Measurements from ENCODE around the gene PLXDC1. TPM values are rescaled to one million over a fixed set of nuclear protein-coding genes. Genes with fewer than 3 reads are reported as not detected.
"Not testable (repeated sequence)": the region's sequence is repeated elsewhere in the genome, so short reads cannot be mapped to it uniquely, and the experiment has no call there.

PLXDC1 gene
- total and polyA plus RNA-seq, 12 donors: 7.3 to 21.3 (median 11.2) TPM

DNA sequence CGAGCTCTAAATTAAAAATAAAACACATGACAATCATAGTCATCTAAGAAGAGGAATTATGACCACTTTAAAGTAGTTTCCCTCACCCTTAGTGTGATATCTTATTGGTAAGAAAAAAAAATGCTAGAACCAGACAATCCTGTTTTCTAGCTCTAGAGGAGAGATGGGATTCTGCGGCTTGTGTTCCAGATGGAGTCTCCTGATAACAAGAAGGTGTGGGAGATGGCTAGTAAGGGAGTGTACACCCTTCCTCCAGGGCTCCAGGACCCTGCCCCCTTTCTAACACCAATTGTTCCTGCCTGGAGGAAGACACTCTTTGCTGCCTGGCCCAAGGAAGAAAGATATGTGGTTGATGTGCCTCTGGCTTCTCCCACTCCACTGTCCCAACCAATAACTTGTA lies 115.4 kb downstream of the PLXDC1 start:
- no peaks in the 10 kb centered on the region for H3K9me3 ChIP-seq
- no peaks in the 10 kb centered on the region for H3K36me3 ChIP-seq
- peaks cover 0 to 10% (median 2%) of the 10 kb centered on the region in 7 donors for H3K27me3 ChIP-seq
- H3K27ac ChIP-seq: no peak overlapping the region
- DNase-seq (no peak), ATAC-seq (no peak)
- TF ChIP-seq, protein P1, sequence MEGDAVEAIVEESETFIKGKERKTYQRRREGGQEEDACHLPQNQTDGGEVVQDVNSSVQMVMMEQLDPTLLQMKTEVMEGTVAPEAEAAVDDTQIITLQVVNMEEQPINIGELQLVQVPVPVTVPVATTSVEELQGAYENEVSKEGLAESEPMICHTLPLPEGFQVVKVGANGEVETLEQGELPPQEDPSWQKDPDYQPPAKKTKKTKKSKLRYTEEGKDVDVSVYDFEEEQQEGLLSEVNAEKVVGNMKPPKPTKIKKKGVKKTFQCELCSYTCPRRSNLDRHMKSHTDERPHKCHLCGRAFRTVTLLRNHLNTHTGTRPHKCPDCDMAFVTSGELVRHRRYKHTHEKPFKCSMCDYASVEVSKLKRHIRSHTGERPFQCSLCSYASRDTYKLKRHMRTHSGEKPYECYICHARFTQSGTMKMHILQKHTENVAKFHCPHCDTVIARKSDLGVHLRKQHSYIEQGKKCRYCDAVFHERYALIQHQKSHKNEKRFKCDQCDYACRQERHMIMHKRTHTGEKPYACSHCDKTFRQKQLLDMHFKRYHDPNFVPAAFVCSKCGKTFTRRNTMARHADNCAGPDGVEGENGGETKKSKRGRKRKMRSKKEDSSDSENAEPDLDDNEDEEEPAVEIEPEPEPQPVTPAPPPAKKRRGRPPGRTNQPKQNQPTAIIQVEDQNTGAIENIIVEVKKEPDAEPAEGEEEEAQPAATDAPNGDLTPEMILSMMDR (IDR thresholded peaks at IDR 0.05): no peak
- no peak overlapping the region for H3K4me3 ChIP-seq
- no peaks in the 10 kb centered on the region for H3K4me1 ChIP-seq
- WGBS, 2 donors: 66 to 69% methylated on average over 2 of the region's 2 CpGs
- intact Hi-C loops (cut with DNase I): no loop called here

DNA sequence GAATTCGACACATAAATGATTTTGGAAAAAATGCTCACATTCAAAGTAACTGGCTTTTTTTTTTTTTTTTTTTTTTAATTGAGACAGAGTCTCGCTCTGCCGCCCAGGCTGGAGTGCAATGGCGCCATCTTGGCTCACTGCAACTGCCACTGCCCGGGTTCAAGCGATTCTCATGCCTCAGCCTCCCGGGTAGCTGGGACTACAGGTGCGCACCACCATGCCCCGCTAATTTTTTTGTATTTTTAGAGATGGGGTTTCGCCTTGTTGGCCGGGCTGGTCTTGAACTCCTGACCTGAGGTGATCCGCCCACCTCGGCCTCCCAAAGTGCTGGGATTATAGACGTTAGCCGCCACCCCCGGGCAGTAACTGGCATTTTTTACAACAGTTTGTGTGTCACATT lies 115.9 kb downstream of the PLXDC1 start:
- H3K9me3 ChIP-seq; H3K36me3 ChIP-seq; H3K4me1 ChIP-seq; H3K27ac ChIP-seq; intact Hi-C loops (cut with DNase I); H3K27me3 ChIP-seq; DNase-seq; ATAC-seq; H3K4me3 ChIP-seq: not testable (repeated sequence)
- WGBS, 2 donors: 80 to 90% methylated on average over 16 of the region's 16 CpGs

DNA sequence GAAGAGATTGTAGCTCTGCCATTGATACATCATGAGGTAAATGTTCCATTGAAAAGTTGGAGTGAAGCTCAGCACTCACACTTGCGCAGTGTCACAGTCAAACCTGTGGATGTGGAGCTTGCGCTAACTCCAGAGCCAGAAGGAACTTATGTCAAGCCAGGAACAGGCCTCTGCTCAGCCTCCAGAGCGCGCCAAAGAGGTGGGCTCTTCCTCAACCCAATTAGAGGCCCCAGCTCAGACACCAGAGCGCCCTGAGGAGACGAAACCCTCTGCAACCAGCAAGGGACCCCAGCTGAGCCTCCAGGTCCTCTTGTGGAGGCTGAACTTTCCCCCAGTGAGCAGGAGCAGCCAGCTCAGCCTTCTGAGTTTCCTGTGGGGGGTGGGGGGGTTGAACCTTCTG lies 122.7 kb downstream of the PLXDC1 start:
- no peaks in the 10 kb centered on the region for H3K9me3 ChIP-seq
- peaks cover 0 to 20% (median 0%) of the 10 kb centered on the region in 7 donors for H3K27me3 ChIP-seq
- no peaks in the 10 kb centered on the region for H3K36me3 ChIP-seq
- intact Hi-C loops (cut with DNase I): loop anchor here in 3 of 10 donors (5.0 kb wide), 3 partner anchors 34 to 49 kb away; no protein-coding TSS in a partner anchor
- WGBS, 2 donors: 98 to 99% methylated on average over 6 of the region's 6 CpGs
- DNase-seq (no peak), ATAC-seq (no peak)
- H3K4me1 ChIP-seq: peaks cover 0 to 20% (median 6%) of the 10 kb centered on the region in 9 donors
- H3K27ac ChIP-seq: peak overlapping the region in 1 of 10 donors; percentile 21
- TF ChIP-seq, protein P1 (IDR thresholded peaks at IDR 0.05): no peak
- no peak overlapping the region for H3K4me3 ChIP-seq

DNA sequence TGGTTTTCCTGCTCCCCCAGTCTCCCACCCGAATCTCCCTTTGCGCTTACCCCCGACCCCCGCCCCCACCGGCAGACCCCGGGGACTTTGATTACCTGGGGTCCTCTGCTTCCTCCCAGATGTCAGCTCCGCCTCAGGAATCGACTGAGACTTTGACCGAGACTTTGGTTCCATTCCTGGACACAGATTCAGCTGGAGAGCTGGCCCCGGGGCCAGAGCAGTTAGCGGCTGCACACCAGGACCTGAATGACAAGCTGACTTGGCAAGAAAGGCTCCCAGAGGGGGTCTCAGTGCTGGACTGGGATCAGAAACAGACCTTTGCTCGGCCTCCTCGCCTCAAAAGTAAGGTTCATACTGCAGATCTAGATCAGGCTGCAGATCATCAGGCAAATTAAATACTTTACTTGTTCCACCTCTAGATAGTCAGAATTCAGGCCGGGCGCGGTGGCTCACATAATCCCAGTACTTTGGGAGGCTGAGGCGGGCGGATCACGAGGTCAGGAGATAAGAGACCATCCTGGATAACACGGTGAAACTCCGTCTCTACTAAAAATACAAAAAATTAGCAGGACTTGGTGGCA lies 123.9 kb downstream of the PLXDC1 start:
- DNase-seq: peak in 1 of 2 donors; percentile 18
- intact Hi-C loops (cut with DNase I): loop anchor here in 3 of 10 donors (5.0 kb wide), 3 partner anchors 35 to 50 kb away; no protein-coding TSS in a partner anchor
- H3K4me1 ChIP-seq: peaks cover 0 to 20% (median 6%) of the 10 kb centered on the region in 9 donors
- H3K27me3 ChIP-seq: peaks cover 0 to 20% (median 0%) of the 10 kb centered on the region in 7 donors
- ATAC-seq: peak; percentile 47 to 73 (median 64)
- no peaks in the 10 kb centered on the region for H3K9me3 ChIP-seq
- peak overlapping the region; percentile 35 to 66 (median 51) for H3K4me3 ChIP-seq
- 25 to 31% methylated on average over 20 to 21 of the region's 21 CpGs for WGBS, 2 donors
- no peaks in the 10 kb centered on the region for H3K36me3 ChIP-seq
- TF ChIP-seq, protein P1 (IDR thresholded peaks at IDR 0.05): no peak
- H3K27ac ChIP-seq: peak overlapping the region in 7 of 10 donors; percentile 15 to 74 (median 67)

DNA sequence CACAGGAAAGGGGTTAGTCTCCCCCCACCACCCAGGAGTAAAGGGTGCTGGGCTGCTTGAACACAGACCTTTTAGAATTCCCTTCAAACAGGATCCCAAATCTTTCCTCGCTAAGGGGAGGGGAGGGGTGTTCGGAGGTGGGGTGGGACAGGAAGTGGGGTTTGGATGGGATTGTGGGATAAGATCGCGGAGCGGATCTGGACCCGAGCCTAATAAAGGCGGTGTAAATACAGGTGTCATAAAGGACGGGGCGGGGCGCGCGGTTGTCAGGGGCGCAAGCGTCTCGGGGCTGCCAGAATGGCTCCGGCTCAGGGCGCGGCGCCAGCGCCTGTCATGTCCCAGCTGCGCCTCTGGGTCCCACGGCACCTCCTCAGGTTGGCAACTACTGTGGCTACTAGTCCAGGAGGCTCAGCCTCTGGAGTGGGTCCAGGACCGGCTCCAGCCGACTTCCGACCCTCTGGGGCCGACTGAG lies 124.4 kb downstream of the PLXDC1 start:
- TF ChIP-seq, protein P1 (IDR thresholded peaks at IDR 0.05): peak in 1 of 9 donors; percentile 13
- WGBS, 2 donors: 0 to 1% methylated on average over 25 to 26 of the region's 26 CpGs
- peak overlapping the region; percentile 35 to 66 (median 51) for H3K4me3 ChIP-seq
- intact Hi-C loops (cut with DNase I): loop anchor here in 3 of 10 donors (5.0 kb wide), 3 partner anchors 35 to 50 kb away; no protein-coding TSS in a partner anchor
- peaks cover 0 to 20% (median 6%) of the 10 kb centered on the region in 9 donors for H3K4me1 ChIP-seq
- peak; percentile 73 to 82 for DNase-seq
- peak overlapping the region in 7 of 10 donors; percentile 15 to 74 (median 67) for H3K27ac ChIP-seq
- peaks cover 0 to 20% (median 0%) of the 10 kb centered on the region in 7 donors for H3K27me3 ChIP-seq
- H3K36me3 ChIP-seq: no peaks in the 10 kb centered on the region
- ATAC-seq: peak; percentile 79 to 95 (median 93)
- H3K9me3 ChIP-seq: no peaks in the 10 kb centered on the region

DNA sequence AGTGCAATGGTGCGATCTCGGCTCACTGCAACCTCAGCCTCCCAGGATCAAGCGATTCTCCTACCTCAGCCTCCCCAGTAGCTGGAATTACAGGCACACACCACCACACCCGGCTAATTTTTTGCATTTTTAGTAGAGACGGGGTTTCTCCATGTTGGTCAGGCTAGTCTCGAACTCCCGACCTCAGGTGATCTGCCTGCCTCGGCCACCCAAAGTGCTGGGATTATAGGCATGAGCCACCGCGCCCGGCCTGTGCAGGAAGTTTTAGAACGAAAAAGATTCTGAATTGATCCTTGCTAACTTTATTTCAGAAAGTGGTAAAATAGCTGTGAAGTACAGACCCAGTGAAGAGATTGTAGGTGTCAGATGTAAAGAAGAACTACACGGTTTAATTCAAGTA lies 125.1 kb downstream of the PLXDC1 start:
- DNase-seq, ATAC-seq, H3K36me3 ChIP-seq, H3K9me3 ChIP-seq: not testable (repeated sequence)
- Histone ChIP-seq H3K4me1 (peaks cover 0 to 20% (median 6%) of the 10 kb centered on the region in 9 donors), H3K4me3 (peak overlapping the region in 4 of 10 donors; percentile 56 to 66 (median 59)), H3K27ac (peak overlapping the region in 5 of 10 donors; percentile 63 to 74 (median 70)), H3K27me3 (peaks cover 0 to 20% (median 0%) of the 10 kb centered on the region in 7 donors)
- intact Hi-C loops (cut with DNase I): loop anchor here in 3 of 10 donors (5.0 kb wide), 3 partner anchors 34 to 51 kb away; no protein-coding TSS in a partner anchor
- WGBS, 2 donors: 87 to 90% methylated on average over 13 of the region's 13 CpGs
